ACC112 (cell line): Measurements from ENCODE around the gene ANKRD40.

Experiments used
- H2AFZ ChIP-seq: fragments of 200-600 bp; sonication (generic); one replicate; pipeline ENCODE4 v1.6.0; 2017; ENCODE audit warnings: antibody characterized with exemption, low read length; ENCODE audit not compliant: unreplicated experiment
- H3K27ac ChIP-seq: fragments of 200-600 bp; sonication (generic); 2 replicates; pipeline ENCODE4 v1.5.1; 2014; ENCODE audit warnings: low read depth, mild to moderate bottlenecking, antibody characterized with exemption, low read length, moderate library complexity
- H3K27me3 ChIP-seq: fragments of 200-600 bp; sonication (generic); 2 replicates; pipeline ENCODE4 v1.6.1; 2014; ENCODE audit warnings: mild to moderate bottlenecking, antibody characterized with exemption, low read length, moderate library complexity, mixed read lengths; ENCODE audit not compliant: insufficient read depth
- H3K36me3 ChIP-seq: fragments of 200-600 bp; sonication (generic); 2 replicates; pipeline ENCODE4 v1.6.1; 2016; ENCODE audit warnings: mild to moderate bottlenecking, antibody characterized with exemption, low read length, moderate library complexity, mixed read lengths; ENCODE audit not compliant: insufficient read depth
- H3K4me1 ChIP-seq: fragments of 200-600 bp; sonication (generic); one replicate; pipeline ENCODE4 v1.6.1; 2016; ENCODE audit warnings: low read length, mixed read lengths; ENCODE audit not compliant: insufficient read depth, unreplicated experiment, control insufficient read depth
- H3K4me3 ChIP-seq: fragments of 200-600 bp; sonication (generic); 2 replicates; pipeline ENCODE4 v1.5.1; 2014; ENCODE audit warnings: mild to moderate bottlenecking, low read depth, low read length
- H3K79me2 ChIP-seq: fragments of 200-600 bp; sonication (generic); one replicate; pipeline ENCODE4 v1.6.0; 2016; ENCODE audit warnings: low read length; ENCODE audit not compliant: control insufficient read depth, unreplicated experiment, insufficient read depth

The ANKRD40 gene

GRCh38 chr17:50658616-50659015 is 49.1 kb downstream of the ANKRD40 start:
- no peak overlapping the region for H2AFZ ChIP-seq
- H3K36me3 ChIP-seq: no peaks in the 10 kb centered on the region

GRCh38 chr17:50657627-50658026 is 50.1 kb downstream of the ANKRD40 start:
- no peak overlapping the region for H2AFZ ChIP-seq
- H3K79me2 ChIP-seq: peaks cover 12% of the 10 kb centered on the region
- H3K27ac ChIP-seq: no peak overlapping the region
- no peak overlapping the region for H3K4me3 ChIP-seq
- peaks cover 30% of the 10 kb centered on the region for H3K4me1 ChIP-seq
- no peaks in the 10 kb centered on the region for H3K27me3 ChIP-seq
- H3K36me3 ChIP-seq: no peaks in the 10 kb centered on the region

More at GRCh38 chr17:50658616-50659015, 49.1 kb downstream of the ANKRD40 start:
- Histone ChIP-seq H3K79me2 (peaks cover 11% of the 10 kb centered on the region), H3K27me3 (no peaks in the 10 kb centered on the region), H3K4me3 (no peak overlapping the region), H3K4me1 (peaks cover 33% of the 10 kb centered on the region), H3K27ac (0 out of 2 replicates have a peak overlapping the region, but pooled peaks have one; percentile 72)

GRCh38 chr17:50657054-50657453 is 50.7 kb downstream of the ANKRD40 start:
- Histone ChIP-seq H3K27me3 (no peaks in the 10 kb centered on the region), H3K4me1 (peaks cover 24% of the 10 kb centered on the region), H2AFZ (no peak overlapping the region), H3K27ac (no peak overlapping the region), H3K4me3 (no peak overlapping the region), H3K36me3 (no peaks in the 10 kb centered on the region), H3K79me2 (peaks cover 12% of the 10 kb centered on the region)

GRCh38 chr17:50656509-50656908 is 51.2 kb downstream of the ANKRD40 start:
- no peak overlapping the region for H3K4me3 ChIP-seq
- no peaks in the 10 kb centered on the region for H3K36me3 ChIP-seq
- H3K27ac ChIP-seq: no peak overlapping the region
- no peak overlapping the region for H2AFZ ChIP-seq
- H3K27me3 ChIP-seq: no peaks in the 10 kb centered on the region
- H3K79me2 ChIP-seq: peaks cover 12% of the 10 kb centered on the region
- peaks cover 19% of the 10 kb centered on the region for H3K4me1 ChIP-seq

- H3K27ac ChIP-seq: no peak overlapping the region
- H3K27me3 ChIP-seq: no peaks in the 10 kb centered on the region
- no peaks in the 10 kb centered on the region for H3K4me1 ChIP-seq
- no peak overlapping the region for H3K4me3 ChIP-seq
- H3K36me3 ChIP-seq: no peaks in the 10 kb centered on the region
- no peak overlapping the region for H2AFZ ChIP-seq
- peaks cover 17% of the 10 kb centered on the region for H3K79me2 ChIP-seq
Observed at GRCh38 chr17:50653738-50654137, 54.0 kb downstream of the ANKRD40 start.

- Histone ChIP-seq H3K4me3 (no peak overlapping the region), H2AFZ (no peak overlapping the region), H3K27ac (no peak overlapping the region), H3K4me1 (no peaks in the 10 kb centered on the region), H3K36me3 (0 out of 2 replicates have a peak, but pooled peaks cover 7% of the 10 kb centered on the region), H3K79me2 (peaks cover 19% of the 10 kb centered on the region), H3K27me3 (no peaks in the 10 kb centered on the region)
Observed at GRCh38 chr17:50651661-50652060, 56.1 kb downstream of the ANKRD40 start.

GRCh38 chr17:50649042-50649908 is 58.4 kb downstream of the ANKRD40 start:
- peaks cover 12% of the 10 kb centered on the region; the same call in 1 of the 2 replicates for H3K36me3 ChIP-seq
- H2AFZ ChIP-seq: no peak overlapping the region
- H3K27me3 ChIP-seq: no peaks in the 10 kb centered on the region
- no peak overlapping the region for H3K4me3 ChIP-seq
- H3K79me2 ChIP-seq: peaks cover 16% of the 10 kb centered on the region
- no peak overlapping the region for H3K27ac ChIP-seq
- no peaks in the 10 kb centered on the region for H3K4me1 ChIP-seq

GRCh38 chr17:50647187-50647586 is 60.5 kb downstream of the ANKRD40 start:
- H3K4me1 ChIP-seq: peaks cover 8% of the 10 kb centered on the region
- no peak overlapping the region for H3K27ac ChIP-seq
- H3K4me3 ChIP-seq: no peak overlapping the region
- H3K27me3 ChIP-seq: no peaks in the 10 kb centered on the region
- H3K36me3 ChIP-seq: peaks cover 20% of the 10 kb centered on the region; the same call in 1 of the 2 replicates
- peaks cover 27% of the 10 kb centered on the region for H3K79me2 ChIP-seq
- H2AFZ ChIP-seq: no peak overlapping the region

- Histone ChIP-seq H3K4me1 (peaks cover 18% of the 10 kb centered on the region), H3K79me2 (peaks cover 34% of the 10 kb centered on the region)
Observed at GRCh38 chr17:50645748-50646682, 61.7 kb downstream of the ANKRD40 start.

More at GRCh38 chr17:50645748-50646682, 61.7 kb downstream of the ANKRD40 start:
- no peak overlapping the region for H2AFZ ChIP-seq
- H3K27me3 ChIP-seq: no peaks in the 10 kb centered on the region
- no peak overlapping the region for H3K4me3 ChIP-seq
- H3K27ac ChIP-seq: no peak overlapping the region
- peaks cover 20% of the 10 kb centered on the region; the same call in 1 of the 2 replicates for H3K36me3 ChIP-seq
